ENCODE data around the gene NSMCE4A. TPM values are rescaled to one million over a fixed set of nuclear protein-coding genes. Genes with fewer than 3 reads are reported as not detected.

Gene NSMCE4A
- total and polyA plus RNA-seq, 9 of the 15 experiments (the other 6 are each of a cell fraction or from before 2014, with no cell fraction given) = 8.4 to 88.5 (median 46.4) TPM

GRCh38 chr10:121998462-121998861, 23.4 kb upstream of the NSMCE4A start:
- Histone ChIP-seq H2AFZ (ENCODE audit: low read depth, low read length) (no peak overlapping the region), H3K4me3 (no peak overlapping the region), H3K36me3 (ENCODE audit: control insufficient read depth, insufficient read depth, low read length) (no peaks in the 10 kb centered on the region), H3K4me2 (ENCODE audit: insufficient read depth, low read length) (no peak overlapping the region), H3K4me1 (replicated peaks in 1 of 2; ENCODE audit: control insufficient read depth in 2 of 2, insufficient read depth in 2 of 2, low read length in 2 of 2) (no peaks in the 10 kb centered on the region), H3K27ac (ENCODE audit: extremely low read depth, low read depth, low read length) (no peak overlapping the region), H3K9me1 (ENCODE audit: control insufficient read depth, insufficient read depth, low read length) (no peaks in the 10 kb centered on the region), H3K79me2 (ENCODE audit: control insufficient read depth, insufficient read depth, low read length) (no peaks in the 10 kb centered on the region), H4K20me1 (replicated peaks; ENCODE audit: control insufficient read depth, insufficient read depth, low read length) (no peaks in the 10 kb centered on the region), H3K9ac (ENCODE audit: insufficient read depth in 1 of 2, low read depth in 2 of 2, low read length in 2 of 2) (no peak overlapping the region), H3K9me3 (replicated peaks; ENCODE audit: control insufficient read depth, insufficient read depth, low read depth, low read length) (no peaks in the 10 kb centered on the region), H3K27me3 (ENCODE audit: control insufficient read depth in 2 of 2, insufficient read depth in 2 of 2, low read length in 2 of 2) (peaks cover 6 to 31% of the 10 kb centered on the region in 2 experiments; a peak in 3 of 5 replicates)
- no TSS peak for BruUV-seq (replicated peaks)
- intact Hi-C loops (cut with micrococcal nuclease) (no loop called here), in situ Hi-C loops (cut with MboI) (no loop called here)
- FAIRE-seq = no peak
- ChIA-PET CTCF (ENCODE audit: low intra/inter-chr PET ratio) (no interaction called here), POLR2A (no interaction called here)
- ATAC-seq = no peak
- DNase-seq (ENCODE audit: extremely low read depth in 1 of 4, low spot score in 3 of 4) = no peak
- 0% methylated on average over 5 of the region's 6 CpGs for WGBS (ENCODE audit: insufficient coverage, low coverage, missing lambda C conversion rate)
- no peak for TF ChIP-seq ATF4 (CRISPR knock-in tag; IDR thresholded peaks at IDR 0.05)
- TF ChIP-seq ZBTB9 (CRISPR knock-in tag; IDR thresholded peaks at IDR 0.05) = no peak
- TF ChIP-seq HEY1 (CRISPR knock-in tag; IDR thresholded peaks at IDR 0.05; ENCODE audit: borderline replicate concordance) = no peak
- TF ChIP-seq TAF15 (IDR thresholded peaks at IDR 0.05; ENCODE audit: low read depth, low read length) = no peak
- no peak for TF ChIP-seq MITF (IDR thresholded peaks at IDR 0.05)
- no peak for TF ChIP-seq ATF1 (CRISPR knock-in tag; IDR thresholded peaks at IDR 0.05)
- TF ChIP-seq ATF1 (tag; IDR thresholded peaks at IDR 0.05) = no peak
- TF ChIP-seq CHAMP1 (IDR thresholded peaks at IDR 0.05) = no peak
- no peak for TF ChIP-seq CEBPG (CRISPR knock-in tag; IDR thresholded peaks at IDR 0.05)
- no peak for TF ChIP-seq CEBPG (tag; conservative IDR thresholded peaks at IDR 0.05 in 1 of 2, IDR thresholded peaks at IDR 0.05 in 1 of 2)
- no peak for TF ChIP-seq ELK1 (CRISPR knock-in tag; IDR thresholded peaks at IDR 0.05)
- no peak for TF ChIP-seq HMG20B (CRISPR knock-in tag; IDR thresholded peaks at IDR 0.05)
- no peak for TF ChIP-seq ZNF274 (IDR thresholded peaks at IDR 0.05; ENCODE audit: borderline replicate concordance, low read depth, low read length)
- TF ChIP-seq POLR2A (conservative IDR thresholded peaks at IDR 0.05) = no peak
- no peak for TF ChIP-seq EP300 (IDR thresholded peaks at IDR 0.05; ENCODE audit: low read length)
- TF ChIP-seq ELK3 (CRISPR knock-in tag; IDR thresholded peaks at IDR 0.05) = no peak
- no peak for TF ChIP-seq POLR2AphosphoS2 (IDR thresholded peaks at IDR 0.05; ENCODE audit: low read length)

Measured in K562 (cell line).